GM23338 (cell line): ENCODE results near the gene PHGDH. TPM values are rescaled to one million over a fixed set of nuclear protein-coding genes. Genes with fewer than 3 reads are reported as not detected.

ENCODE experiments used
- ATAC-seq: fragments of 200-7000 bp; cut with Tn5 transposase; 3 replicates; pipeline ENCODE4 v1.9.1; 2020
- DNase-seq: peaks from one replicate; pipeline ENCODE4 v3.0.0-alpha.2; 2015; ENCODE audit warnings: low spot score
- H2AFZ ChIP-seq: fragments of 200-600 bp; sonication (generic); 2 replicates; pipeline ENCODE4 v1.8.0; 2016; ENCODE audit warnings: antibody characterized with exemption, mild to moderate bottlenecking, moderate library complexity
- H3F3A ChIP-seq: fragments of 200-600 bp; sonication (generic); replicated peaks from 2 replicates; pipeline ENCODE4 v1.8.0; 2017; ENCODE audit warnings: antibody characterized with exemption, mixed run types, low read depth
- H3K27ac ChIP-seq: fragments of 200-600 bp; sonication (generic); 2 replicates; pipeline ENCODE4 v1.6.1; 2016; ENCODE audit warnings: low read depth
- H3K27me3 ChIP-seq: fragments of 200-600 bp; sonication (generic); 2 replicates; pipeline ENCODE4 v1.8.0; 2016; ENCODE audit warnings: mild to moderate bottlenecking, mixed run types, moderate library complexity; ENCODE audit not compliant: insufficient read depth
- H3K36me3 ChIP-seq: fragments of 200-600 bp; sonication (generic); 2 replicates; pipeline ENCODE4 v1.8.0; 2016; ENCODE audit warnings: mild to moderate bottlenecking; ENCODE audit not compliant: insufficient read depth
- H3K4me1 ChIP-seq: fragments of 200-600 bp; sonication (generic); 2 replicates; pipeline ENCODE4 v1.8.0; 2016; ENCODE audit warnings: mild to moderate bottlenecking, moderate library complexity; ENCODE audit not compliant: insufficient read depth
- H3K4me2 ChIP-seq: fragments of 200-600 bp; sonication (generic); 2 replicates; pipeline ENCODE4 v1.7.1; 2017; ENCODE audit warnings: mixed run types
- H3K4me3 ChIP-seq: fragments of 200-600 bp; sonication (generic); 2 replicates; pipeline ENCODE4 v1.6.1; 2016; ENCODE audit warnings: mixed run types
- H3K79me2 ChIP-seq: fragments of 200-600 bp; sonication (generic); replicated peaks from 2 replicates; pipeline ENCODE4 v1.8.0; 2017; ENCODE audit warnings: mild to moderate bottlenecking; ENCODE audit not compliant: insufficient read depth
- H3K9me2 ChIP-seq: fragments of 200-600 bp; sonication (generic); 2 replicates; pipeline ENCODE4 v1.8.0; 2017; ENCODE audit not compliant: insufficient read depth
- H4K20me1 ChIP-seq: fragments of 200-600 bp; sonication (generic); replicated peaks from 2 replicates; pipeline ENCODE4 v1.8.0; 2017; ENCODE audit warnings: mild to moderate bottlenecking; ENCODE audit not compliant: insufficient read depth
- H3K27ac Mint-ChIP-seq: 2 replicates; pipeline ENCODE4 v1.8.0; 2020; ENCODE audit warnings: inconsistent platforms, mild to moderate bottlenecking, moderate library complexity, mixed read lengths
- H3K27me3 Mint-ChIP-seq: 3 replicates; pipeline ENCODE4 v1.8.0; 2022; ENCODE audit warnings: low read depth, mild to moderate bottlenecking, moderate library complexity, mixed read lengths, inconsistent platforms; ENCODE audit not compliant: insufficient read depth, poor library complexity
- H3K36me3 Mint-ChIP-seq: 3 replicates; pipeline ENCODE4 v1.8.0; 2021; ENCODE audit warnings: low read depth, mild to moderate bottlenecking, inconsistent platforms, moderate library complexity, mixed read lengths
- H3K4me1 Mint-ChIP-seq: 3 replicates; pipeline ENCODE4 v1.8.0; 2020; ENCODE audit warnings: mild to moderate bottlenecking, inconsistent platforms, mixed read lengths
- H3K4me3 Mint-ChIP-seq: 3 replicates; pipeline ENCODE4 v1.8.0; 2021; ENCODE audit warnings: moderate library complexity, mild to moderate bottlenecking, inconsistent platforms, mixed read lengths
- H3K9me3 Mint-ChIP-seq: 3 replicates; pipeline ENCODE4 v1.8.0; 2020; ENCODE audit warnings: moderate library complexity, mild to moderate bottlenecking, inconsistent platforms, mixed read lengths
- CREB1 ChIP-seq: fragments of 250-450 bp; sonication (Bioruptor Pico); IDR thresholded peaks from 2 replicates; pipeline ENCODE4 v1.5.0; 2020; ENCODE audit warnings: low read depth, mild to moderate bottlenecking, moderate library complexity
- CTCF ChIP-seq, 2 experiments: fragments of 200-600 bp in 1 of 2; sonication (generic) in 1 of 2; conservative IDR thresholded peaks; 2 replicates each; pipeline versions ENCODE4 v1.5.1 to v1.6.1; 2016 to 2017; ENCODE audit warnings: antibody characterized with exemption in 2 of 2, low read depth in 2 of 2, mild to moderate bottlenecking in 2 of 2, moderate library complexity in 1 of 2
- EZH2 ChIP-seq: fragments of 200-600 bp; sonication (generic); IDR thresholded peaks from one replicate; pipeline ENCODE4 v1.8.0; 2017; ENCODE audit warnings: antibody characterized with exemption, mild to moderate bottlenecking, low read depth; ENCODE audit not compliant: unreplicated experiment
- JUNB ChIP-seq: IDR thresholded peaks from one replicate; pipeline ENCODE4 v1.6.1; 2016; ENCODE audit warnings: antibody characterized with exemption; ENCODE audit not compliant: unreplicated experiment
- NANOG ChIP-seq: IDR thresholded peaks from 2 replicates; pipeline ENCODE4 v1.6.1; 2016; ENCODE audit warnings: antibody characterized with exemption, borderline replicate concordance
- REST ChIP-seq: IDR thresholded peaks from one replicate; pipeline ENCODE4 v1.6.1; 2018; ENCODE audit warnings: antibody characterized with exemption; ENCODE audit not compliant: unreplicated experiment
- STAT1 ChIP-seq: IDR thresholded peaks from one replicate; pipeline ENCODE4 v1.6.1; 2016; ENCODE audit warnings: antibody characterized with exemption; ENCODE audit not compliant: unreplicated experiment
- ZNF331 ChIP-seq: fragments of 250-450 bp; sonication (Bioruptor Pico); IDR thresholded peaks from 2 replicates; pipeline ENCODE4 v1.5.0; 2020; ENCODE audit warnings: low read depth, mild to moderate bottlenecking, moderate library complexity
- ZNF462 ChIP-seq: fragments of 250-450 bp; sonication (Bioruptor Pico); IDR thresholded peaks from 2 replicates; pipeline ENCODE4 v1.5.0; 2020; ENCODE audit warnings: mild to moderate bottlenecking, moderate library complexity
- polyA plus RNA-seq: library from polyadenylated mRNA; unstranded; fragments of >200 nt; fragmentation: Nextera tagmentation; extraction: Ambion mirVana; gene quantifications from 2 replicates; pipeline ENCODE4 v1.2.1, GENCODE V29; 2016
- total RNA-seq: library from RNA; depleted of rRNA; stranded (reverse); fragments of >200 nt; shearing (Covaris generic); gene quantifications from 2 replicates; pipeline ENCODE4 v1.2.3, GENCODE V29; 2014

PHGDH gene
- total and polyA plus RNA-seq, 2 experiments from 2014 or later, result 612 to 885 TPM

GRCh38 chr1:119747451-119747850, 35.7 kb downstream of the PHGDH start (continued):
- no peak for TF ChIP-seq REST

- H3K4me3 Mint-ChIP-seq, result no peak overlapping the region
- no peak for TF ChIP-seq JUNB
- no peak for TF ChIP-seq CTCF (conservative IDR thresholded peaks at IDR 0.05; ENCODE audit: low read depth in 2 of 2)
- no peak for TF ChIP-seq EZH2
- TF ChIP-seq NANOG, result no peak
- TF ChIP-seq ZNF331 (CRISPR knock-in tag), result no peak
- no peak for TF ChIP-seq STAT1
- no peak for TF ChIP-seq ZNF462
- TF ChIP-seq CREB1 (CRISPR knock-in tag), result no peak
- DNase-seq (no peak), ATAC-seq (no peak)
- Histone ChIP-seq H3K4me2 (0 out of 2 replicates have a peak overlapping the region, but pooled peaks have one; percentile 32), H3F3A (peaks cover 12% of the 10 kb centered on the region), H2AFZ (no peak overlapping the region), H3K36me3 (0 out of 2 replicates have a peak, but pooled peaks cover 3% of the 10 kb centered on the region), H3K4me3 (no peak overlapping the region), H3K4me1 (peaks cover 23% of the 10 kb centered on the region), H3K9me2 (no peaks in the 10 kb centered on the region; the same call in 1 of the 2 replicates), H3K79me2 (no peaks in the 10 kb centered on the region), H4K20me1 (no peaks in the 10 kb centered on the region; the same call in 1 of the 2 replicates), H3K27ac (no peak overlapping the region), H3K27me3 (no peaks in the 10 kb centered on the region)
- H3K36me3 Mint-ChIP-seq, result peaks cover 20% of the 10 kb centered on the region
- H3K4me1 Mint-ChIP-seq, result peaks cover 44% of the 10 kb centered on the region
- H3K27ac Mint-ChIP-seq, result no peak overlapping the region
- no peaks in the 10 kb centered on the region for H3K9me3 Mint-ChIP-seq
- H3K27me3 Mint-ChIP-seq, result peaks cover 15% of the 10 kb centered on the region
Observed at GRCh38 chr1:119748040-119748439, 36.3 kb downstream of the PHGDH start.
